Spleen (tissue), 7 donors: ENCODE results near the gene EFCAB9.

Source experiments
- POLR2A ChIP-seq, 3 donors: fragments of 450-650 bp; IDR thresholded peaks; one replicate each; pipeline ENCODE4 v1.5.1; 2017; ENCODE audit warnings: antibody characterized with exemption in 3 of 3, mild to moderate bottlenecking in 1 of 3
- TF ChIP-seq, protein P1 (sequence below), 11 experiments: fragments of 200-600 bp in 7 of 11; fragments of 450-650 bp in 4 of 11; sonication (generic) in 4 of 11; IDR thresholded peaks in 8 of 11; conservative IDR thresholded peaks in 3 of 11; 1 replicate in 7 of 11; 2 replicates in 4 of 11; pipeline versions ENCODE4 v1.4.0 to v1.8.0; 2016 to 2021; ENCODE audit warnings: antibody characterized with exemption in 11 of 11, inconsistent platforms in 4 of 11, mild to moderate bottlenecking in 1 of 11
- donor health status: DM: no; HTN: no; CAD: no; lungs with moderate emphysema.
- donor health status: DM: no; HTN: no; CAD: no.
- donor health status: DM: no; HTN: no; CAD: no.

GRCh38 chr5:172165465-172165864, 28.5 kb upstream of the EFCAB9 start:
- TF ChIP-seq POLR2A (IDR thresholded peaks at IDR 0.05): no peak
- TF ChIP-seq, protein P1, sequence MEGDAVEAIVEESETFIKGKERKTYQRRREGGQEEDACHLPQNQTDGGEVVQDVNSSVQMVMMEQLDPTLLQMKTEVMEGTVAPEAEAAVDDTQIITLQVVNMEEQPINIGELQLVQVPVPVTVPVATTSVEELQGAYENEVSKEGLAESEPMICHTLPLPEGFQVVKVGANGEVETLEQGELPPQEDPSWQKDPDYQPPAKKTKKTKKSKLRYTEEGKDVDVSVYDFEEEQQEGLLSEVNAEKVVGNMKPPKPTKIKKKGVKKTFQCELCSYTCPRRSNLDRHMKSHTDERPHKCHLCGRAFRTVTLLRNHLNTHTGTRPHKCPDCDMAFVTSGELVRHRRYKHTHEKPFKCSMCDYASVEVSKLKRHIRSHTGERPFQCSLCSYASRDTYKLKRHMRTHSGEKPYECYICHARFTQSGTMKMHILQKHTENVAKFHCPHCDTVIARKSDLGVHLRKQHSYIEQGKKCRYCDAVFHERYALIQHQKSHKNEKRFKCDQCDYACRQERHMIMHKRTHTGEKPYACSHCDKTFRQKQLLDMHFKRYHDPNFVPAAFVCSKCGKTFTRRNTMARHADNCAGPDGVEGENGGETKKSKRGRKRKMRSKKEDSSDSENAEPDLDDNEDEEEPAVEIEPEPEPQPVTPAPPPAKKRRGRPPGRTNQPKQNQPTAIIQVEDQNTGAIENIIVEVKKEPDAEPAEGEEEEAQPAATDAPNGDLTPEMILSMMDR (IDR thresholded peaks at IDR 0.05 in 8 of 11, conservative IDR thresholded peaks at IDR 0.05 in 3 of 11): no peak
